HL-60 (cell line): ENCODE results near the gene ST3GAL4.

ENCODE experiments used
- DNase-seq, 2 experiments: peaks; one replicate each; pipeline ENCODE4 v3.0.0-alpha.2; 2010 to 2020; ENCODE audit warnings: low read depth in 1 of 2, low spot score in 1 of 2
- H3K27ac ChIP-seq: fragments of 250-450 bp; sonication (Bioruptor Pico); replicated peaks from 2 replicates; pipeline ENCODE4 v1.5.1; 2020; ENCODE audit warnings: mild to moderate bottlenecking, moderate library complexity
- H3K27me3 ChIP-seq: fragments of 250-450 bp; sonication (Bioruptor Pico); 2 replicates; pipeline ENCODE4 v1.5.1; 2021; ENCODE audit warnings: mild to moderate bottlenecking, moderate library complexity; ENCODE audit not compliant: insufficient read depth, poor library complexity, severe bottlenecking
- H3K4me3 ChIP-seq: replicated peaks from 2 replicates; pipeline ENCODE4 v1.5.1; 2011; ENCODE audit warnings: mild to moderate bottlenecking, control low read depth, low read length; ENCODE audit not compliant: insufficient read depth
- GABPA ChIP-seq: IDR thresholded peaks from 2 replicates; pipeline ENCODE4 v1.6.1; 2012; ENCODE audit warnings: low read depth
- POLR2AphosphoS5 ChIP-seq: IDR thresholded peaks from 2 replicates; pipeline ENCODE4 v1.6.1; 2012; ENCODE audit warnings: low read depth
- REST ChIP-seq: IDR thresholded peaks from 2 replicates; pipeline ENCODE4 v1.6.1; 2012; ENCODE audit warnings: low read depth; ENCODE audit not compliant: insufficient replicate concordance
- SPI1 ChIP-seq: IDR thresholded peaks from 2 replicates; pipeline ENCODE4 v1.6.1; 2012; ENCODE audit warnings: low read depth, mild to moderate bottlenecking, borderline replicate concordance
- TF ChIP-seq, protein P1 (sequence below): IDR thresholded peaks from one replicate; pipeline ENCODE4 v1.5.1; 2011; ENCODE audit warnings: low read length, control low read depth, inconsistent platforms; ENCODE audit not compliant: insufficient read depth

Gene ST3GAL4

DNA sequence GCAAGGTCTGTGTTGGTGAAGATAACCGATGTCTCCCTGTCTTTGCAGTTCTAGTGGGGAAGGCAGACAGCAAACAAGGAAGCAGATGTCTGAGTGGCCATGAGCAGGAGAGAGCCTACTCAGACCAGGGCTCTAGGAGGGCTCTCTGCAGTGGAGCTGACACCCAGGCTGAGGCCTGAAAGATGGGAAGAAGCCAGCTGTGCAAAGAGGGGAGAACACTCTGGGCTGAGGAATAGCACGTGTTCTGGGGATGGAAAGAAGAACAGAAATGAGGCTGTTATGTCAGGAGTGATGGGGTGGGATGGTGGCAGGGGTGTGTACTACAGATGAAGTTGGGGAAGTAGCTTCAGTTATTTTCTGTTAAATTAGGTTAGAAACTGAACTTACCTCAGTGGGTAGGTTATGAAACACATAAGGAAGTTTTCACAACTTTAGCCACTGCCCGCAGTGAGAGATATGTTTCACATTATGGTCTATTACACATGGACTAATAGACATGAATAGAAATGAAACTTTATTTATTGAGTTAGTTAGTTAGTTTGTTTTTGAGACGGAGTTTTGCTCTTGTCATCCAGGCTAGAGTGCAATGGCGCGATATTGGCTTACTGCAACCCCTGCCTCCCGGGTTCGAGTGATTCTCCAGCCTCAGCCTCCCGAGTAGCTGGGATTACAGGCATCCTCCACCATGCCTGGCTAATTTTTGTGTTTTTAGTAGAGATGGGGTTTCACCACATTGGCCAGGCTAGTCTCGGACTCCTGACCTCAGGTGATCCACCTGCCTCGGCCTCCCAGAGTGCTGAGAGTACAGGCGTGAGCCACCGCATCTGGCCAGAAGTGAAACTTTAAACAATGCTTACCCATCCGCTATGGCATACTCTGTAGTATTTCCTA is 43.8 kb upstream of the ST3GAL4 start:
- Histone ChIP-seq H3K4me3 (no peak overlapping the region), H3K27ac (peak overlapping the region; percentile 81), H3K27me3 (no peaks in the 10 kb centered on the region)
- peak; percentile 60 for TF ChIP-seq POLR2AphosphoS5
- peak; percentile 40 for TF ChIP-seq REST
- no peak for TF ChIP-seq GABPA
- TF ChIP-seq SPI1, result peak; percentile 48; the same call in 1 of the 2 replicates
- TF ChIP-seq, protein P1, sequence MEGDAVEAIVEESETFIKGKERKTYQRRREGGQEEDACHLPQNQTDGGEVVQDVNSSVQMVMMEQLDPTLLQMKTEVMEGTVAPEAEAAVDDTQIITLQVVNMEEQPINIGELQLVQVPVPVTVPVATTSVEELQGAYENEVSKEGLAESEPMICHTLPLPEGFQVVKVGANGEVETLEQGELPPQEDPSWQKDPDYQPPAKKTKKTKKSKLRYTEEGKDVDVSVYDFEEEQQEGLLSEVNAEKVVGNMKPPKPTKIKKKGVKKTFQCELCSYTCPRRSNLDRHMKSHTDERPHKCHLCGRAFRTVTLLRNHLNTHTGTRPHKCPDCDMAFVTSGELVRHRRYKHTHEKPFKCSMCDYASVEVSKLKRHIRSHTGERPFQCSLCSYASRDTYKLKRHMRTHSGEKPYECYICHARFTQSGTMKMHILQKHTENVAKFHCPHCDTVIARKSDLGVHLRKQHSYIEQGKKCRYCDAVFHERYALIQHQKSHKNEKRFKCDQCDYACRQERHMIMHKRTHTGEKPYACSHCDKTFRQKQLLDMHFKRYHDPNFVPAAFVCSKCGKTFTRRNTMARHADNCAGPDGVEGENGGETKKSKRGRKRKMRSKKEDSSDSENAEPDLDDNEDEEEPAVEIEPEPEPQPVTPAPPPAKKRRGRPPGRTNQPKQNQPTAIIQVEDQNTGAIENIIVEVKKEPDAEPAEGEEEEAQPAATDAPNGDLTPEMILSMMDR, result no peak
- peak; percentile 92 to 96 for DNase-seq

DNA sequence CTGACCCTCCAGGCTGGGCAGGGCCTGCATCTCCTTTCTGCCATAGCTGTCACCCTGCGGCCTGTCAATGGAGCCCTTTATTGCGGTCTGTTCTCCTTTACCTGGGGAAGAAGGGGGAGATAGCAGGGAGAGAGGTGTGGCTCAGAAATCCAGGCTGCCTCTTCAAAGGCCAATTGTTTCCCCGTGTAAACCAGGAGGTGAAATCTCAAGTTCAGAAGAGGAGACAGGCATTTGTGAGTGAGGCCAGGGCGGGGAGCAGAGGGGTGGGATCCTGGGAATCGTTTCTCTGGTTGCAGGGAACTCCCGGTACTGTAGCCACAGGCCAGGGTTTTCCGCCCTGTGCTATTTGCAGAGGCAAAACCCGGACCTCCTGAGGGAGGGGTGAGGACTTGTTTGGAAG is 42.5 kb upstream of the ST3GAL4 start:
- TF ChIP-seq POLR2AphosphoS5 (no peak), GABPA (no peak), SPI1 (no peak), REST (no peak)
- TF ChIP-seq, protein P1, result no peak
- peak overlapping the region; percentile 81 for H3K27ac ChIP-seq

DNA sequence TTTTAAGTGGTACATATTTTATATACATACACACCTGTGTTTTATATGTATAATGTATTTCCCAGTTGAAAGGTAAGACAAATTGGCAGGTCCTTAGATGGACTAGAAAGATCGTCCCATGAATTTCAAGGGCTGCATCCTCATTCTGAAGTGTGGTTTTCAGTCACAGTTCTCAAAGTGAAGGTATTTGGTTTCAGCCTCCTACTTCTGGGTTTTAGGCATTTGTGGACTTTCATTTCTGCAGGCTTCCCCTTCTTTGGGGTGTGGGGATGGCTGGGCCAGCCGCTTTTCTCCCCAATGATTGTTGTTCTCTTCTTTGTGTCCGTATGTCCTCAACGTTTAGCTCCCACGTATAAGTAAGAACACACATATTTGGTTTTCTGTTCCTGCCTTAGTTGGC is 41.7 kb upstream of the ST3GAL4 start:
- Histone ChIP-seq H3K27ac (peak overlapping the region; percentile 81; the same call in 1 of the 2 replicates), H3K27me3 (no peaks in the 10 kb centered on the region), H3K4me3 (no peak overlapping the region)
- no peak for DNase-seq
- TF ChIP-seq POLR2AphosphoS5, result no peak
- TF ChIP-seq SPI1, result no peak
- TF ChIP-seq REST, result no peak
- TF ChIP-seq, protein P1, result no peak
- no peak for TF ChIP-seq GABPA

More for the DNA sequence above, 42.5 kb upstream of the ST3GAL4 start:
- no peak for DNase-seq
- Histone ChIP-seq H3K27me3 (no peaks in the 10 kb centered on the region), H3K4me3 (no peak overlapping the region)
